Esophagus muscularis mucosa (tissue), 4 donors: ENCODE data around the gene MAST3. TPM values are rescaled to one million over a fixed set of nuclear protein-coding genes. Genes with fewer than 3 reads are reported as not detected.

Experiments used
- DNase-seq: peaks from one replicate; pipeline ENCODE4 v3.0.0-alpha.2; 2017; ENCODE audit errors: extremely low spot score
- H3K27ac ChIP-seq, 4 donors: fragments of 200-600 bp; sonication (generic); replicated peaks in 1 of 4; 1 replicate in 3 of 4; 2 replicates in 1 of 4; pipeline ENCODE4 v1.5.1; 2016 to 2019; ENCODE audit warnings: mild to moderate bottlenecking in 1 of 4
- H3K27me3 ChIP-seq, 4 donors: fragments of 200-600 bp; sonication (generic); one replicate each; pipeline versions ENCODE4 v1.5.1 to v1.6.0; 2016 to 2019
- H3K36me3 ChIP-seq, 4 donors: fragments of 200-600 bp; sonication (generic); one replicate each; pipeline ENCODE4 v1.5.1; 2016 to 2019
- H3K4me1 ChIP-seq, 4 donors: fragments of 200-600 bp; sonication (generic); one replicate each; pipeline ENCODE4 v1.5.1; 2016 to 2019
- H3K4me3 ChIP-seq, 4 donors: fragments of 200-600 bp; sonication (generic); 1 replicate in 2 of 4; 2 replicates in 2 of 4; pipeline ENCODE4 v1.5.1; 2016 to 2019; ENCODE audit warnings: mild to moderate bottlenecking in 4 of 4, moderate library complexity in 1 of 4
- H3K9me3 ChIP-seq, 4 donors: fragments of 200-600 bp; sonication (generic); 1 replicate in 3 of 4; 2 replicates in 1 of 4; pipeline ENCODE4 v1.5.1; 2016 to 2019
- EP300 ChIP-seq: sonication (generic); formaldehyde crosslinking; IDR thresholded peaks from one replicate; pipeline ENCODE4 v1.6.1; 2017; ENCODE audit warnings: antibody characterized with exemption
- POLR2A ChIP-seq: fragments of 450-650 bp; IDR thresholded peaks from one replicate; pipeline ENCODE4 v1.6.1; 2017; ENCODE audit warnings: antibody characterized with exemption, moderate library complexity, mild to moderate bottlenecking, low read depth
- POLR2AphosphoS5 ChIP-seq, 2 donors: sonication (generic); formaldehyde crosslinking; IDR thresholded peaks; one replicate each; pipeline ENCODE4 v1.6.1; 2017; ENCODE audit warnings: antibody characterized with exemption in 2 of 2
- WGBS: methylation state at CpG from one replicate; pipeline ENCODE4 v1.1.5; 2018; 5-methylcytosine and 5-hydroxymethylcytosine counted together
- intact Hi-C: fragments of 100-400 bp; cut with DNase I; formaldehyde crosslinking; loops from one replicate; pipeline ENCODE4 v1.15.1; 2023
- total RNA-seq, 4 donors: library from RNA; depleted of rRNA; stranded (reverse); fragments of >200 nt; gene quantifications; one replicate each; pipeline versions ENCODE4 v1.1.0 to v1.2.1, GENCODE V29; 2016
- TF ChIP-seq, protein P1 (sequence below), 3 experiments: fragments of 200-600 bp in 2 of 3; fragments of 450-650 bp in 1 of 3; sonication (generic) in 2 of 3; IDR thresholded peaks; one replicate each; pipeline ENCODE4 v1.5.1; 2017 to 2019; ENCODE audit warnings: antibody characterized with exemption in 3 of 3, mild to moderate bottlenecking in 2 of 3, moderate library complexity in 1 of 3

The MAST3 gene
- total RNA-seq, 4 donors from 2014 or later, result 5.0 to 8.5 (median 6.4) TPM

DNA sequence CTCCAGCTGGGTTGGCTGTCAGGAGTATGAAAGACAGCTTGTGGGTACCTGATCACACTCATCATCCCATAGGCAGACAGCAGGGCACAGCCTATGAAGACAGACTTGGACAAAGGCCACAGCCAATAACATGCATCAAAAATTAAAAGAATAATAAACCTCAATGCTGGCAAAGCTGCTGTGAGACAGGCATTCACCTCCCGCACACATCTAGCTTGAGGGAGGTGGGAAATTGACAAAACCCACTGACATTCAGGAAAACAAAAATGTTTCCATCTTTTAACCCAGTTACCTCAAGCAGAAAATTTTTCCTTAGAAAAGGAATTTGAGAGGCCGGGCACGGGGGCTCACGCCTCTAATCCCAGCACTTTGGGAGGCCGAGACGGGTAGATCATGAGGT lies 25.2 kb upstream of the MAST3 start:
- TF ChIP-seq POLR2A (no peak), POLR2AphosphoS5 (IDR thresholded peaks at IDR 0.05) (no peak), EP300 (no peak)
- TF ChIP-seq, protein P1, sequence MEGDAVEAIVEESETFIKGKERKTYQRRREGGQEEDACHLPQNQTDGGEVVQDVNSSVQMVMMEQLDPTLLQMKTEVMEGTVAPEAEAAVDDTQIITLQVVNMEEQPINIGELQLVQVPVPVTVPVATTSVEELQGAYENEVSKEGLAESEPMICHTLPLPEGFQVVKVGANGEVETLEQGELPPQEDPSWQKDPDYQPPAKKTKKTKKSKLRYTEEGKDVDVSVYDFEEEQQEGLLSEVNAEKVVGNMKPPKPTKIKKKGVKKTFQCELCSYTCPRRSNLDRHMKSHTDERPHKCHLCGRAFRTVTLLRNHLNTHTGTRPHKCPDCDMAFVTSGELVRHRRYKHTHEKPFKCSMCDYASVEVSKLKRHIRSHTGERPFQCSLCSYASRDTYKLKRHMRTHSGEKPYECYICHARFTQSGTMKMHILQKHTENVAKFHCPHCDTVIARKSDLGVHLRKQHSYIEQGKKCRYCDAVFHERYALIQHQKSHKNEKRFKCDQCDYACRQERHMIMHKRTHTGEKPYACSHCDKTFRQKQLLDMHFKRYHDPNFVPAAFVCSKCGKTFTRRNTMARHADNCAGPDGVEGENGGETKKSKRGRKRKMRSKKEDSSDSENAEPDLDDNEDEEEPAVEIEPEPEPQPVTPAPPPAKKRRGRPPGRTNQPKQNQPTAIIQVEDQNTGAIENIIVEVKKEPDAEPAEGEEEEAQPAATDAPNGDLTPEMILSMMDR (IDR thresholded peaks at IDR 0.05), result no peak
- no peaks in the 10 kb centered on the region for H3K36me3 ChIP-seq
- DNase-seq, result no peak
- intact Hi-C loops, result no loop called here
- no peaks in the 10 kb centered on the region for H3K9me3 ChIP-seq
- peaks cover 0 to 43% (median 0%) of the 10 kb centered on the region in 4 donors for H3K27me3 ChIP-seq
- 76% methylated on average over 6 of the region's 6 CpGs for WGBS
- H3K27ac ChIP-seq, result no peak overlapping the region
- no peak overlapping the region for H3K4me3 ChIP-seq
- no peaks in the 10 kb centered on the region for H3K4me1 ChIP-seq

DNA sequence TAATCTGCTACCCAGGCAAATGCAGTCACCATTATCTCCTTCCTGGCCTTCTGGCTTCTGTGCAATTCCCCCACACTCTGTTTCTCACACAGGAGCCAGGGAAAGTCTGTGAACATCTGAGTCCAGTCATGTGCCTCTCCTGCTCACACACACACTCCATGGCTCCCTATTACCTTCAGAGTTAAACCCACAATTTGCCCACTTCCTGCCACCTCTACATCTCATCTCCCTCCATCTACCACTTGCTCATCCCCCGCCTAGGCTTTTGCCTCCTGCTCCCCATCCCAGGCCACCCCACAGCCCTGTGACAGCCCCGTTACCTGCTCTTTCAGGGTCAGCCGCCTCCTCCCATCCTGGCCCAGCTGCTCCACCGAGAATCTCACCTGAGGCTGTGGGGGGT lies 24.4 kb upstream of the MAST3 start:
- no peak overlapping the region for H3K27ac ChIP-seq

DNA sequence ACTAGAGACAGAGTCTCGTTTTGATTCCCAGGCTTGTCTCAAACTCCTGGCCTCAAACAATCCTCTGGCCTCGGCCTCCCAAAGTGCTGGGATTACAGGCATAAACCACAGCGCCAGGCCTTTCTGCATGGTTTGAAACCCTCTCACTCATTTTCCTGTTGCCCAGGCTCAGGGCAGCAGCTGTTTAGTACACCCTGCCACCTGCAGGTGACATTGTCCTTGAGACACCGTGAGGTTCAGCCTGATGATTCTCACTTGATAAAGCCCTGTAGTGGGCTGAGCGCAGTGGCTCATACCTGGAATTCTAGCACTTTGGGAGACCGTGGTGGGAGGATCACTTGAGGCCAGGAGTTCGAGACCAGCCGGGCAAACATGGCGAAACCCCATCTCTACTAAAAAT lies 23.4 kb upstream of the MAST3 start:
- TF ChIP-seq EP300, result no peak
- no peak for TF ChIP-seq POLR2AphosphoS5 (IDR thresholded peaks at IDR 0.05)
- TF ChIP-seq, protein P1 (IDR thresholded peaks at IDR 0.05), result no peak
- no peak for TF ChIP-seq POLR2A
- Histone ChIP-seq H3K36me3 (no peaks in the 10 kb centered on the region), H3K9me3 (no peaks in the 10 kb centered on the region), H3K4me3 (no peak overlapping the region), H3K4me1 (no peaks in the 10 kb centered on the region), H3K27me3 (peaks cover 0 to 39% (median 0%) of the 10 kb centered on the region in 4 donors), H3K27ac (no peak overlapping the region)
- intact Hi-C loops, result no loop called here
- DNase-seq, result no peak
- 87% methylated on average over 9 of the region's 9 CpGs for WGBS

More for the DNA sequence above, 24.4 kb upstream of the MAST3 start:
- intact Hi-C loops, result no loop called here
- no peak for DNase-seq
- TF ChIP-seq EP300, result no peak
- no peak for TF ChIP-seq POLR2A
- TF ChIP-seq, protein P1 (IDR thresholded peaks at IDR 0.05), result no peak
- TF ChIP-seq POLR2AphosphoS5 (IDR thresholded peaks at IDR 0.05), result no peak
- H3K9me3 ChIP-seq, result no peaks in the 10 kb centered on the region
- H3K27me3 ChIP-seq, result peaks cover 0 to 43% (median 0%) of the 10 kb centered on the region in 4 donors
- WGBS, result 61% methylated on average over 4 of the region's 4 CpGs
- H3K4me1 ChIP-seq, result no peaks in the 10 kb centered on the region
- no peaks in the 10 kb centered on the region for H3K36me3 ChIP-seq
- no peak overlapping the region for H3K4me3 ChIP-seq

DNA sequence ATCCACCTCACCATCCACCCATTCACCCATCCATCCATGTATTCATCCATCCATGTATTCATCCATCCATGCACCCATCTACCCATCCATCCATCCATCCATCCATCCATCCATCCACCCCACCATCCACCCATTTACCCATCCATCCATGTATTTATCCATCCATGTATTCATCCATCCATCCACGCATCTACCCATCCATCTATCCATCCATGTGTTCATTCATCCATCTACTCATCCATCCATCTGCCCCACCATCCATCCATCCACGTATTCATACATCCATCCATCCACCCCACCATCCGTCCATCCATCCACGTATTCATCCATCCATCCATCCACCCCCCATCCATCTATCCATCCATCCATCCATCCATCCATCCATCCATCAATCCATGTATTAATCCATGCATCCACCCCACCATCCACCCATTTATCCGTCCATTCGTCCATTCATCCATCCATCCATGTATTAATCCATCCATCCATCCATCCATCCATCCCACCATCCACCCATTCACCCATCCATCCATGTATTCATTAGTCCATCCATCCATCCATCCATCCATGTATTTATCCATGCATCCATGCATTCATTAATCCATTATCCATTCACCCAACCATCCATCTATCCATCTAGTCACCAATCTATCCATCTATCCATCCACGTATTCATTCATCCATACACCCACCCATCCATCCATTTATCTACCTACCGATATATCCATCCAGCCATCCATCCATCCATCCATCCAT lies 13.5 kb upstream of the MAST3 start:
- intact Hi-C loops, result no loop called here
- no peaks in the 10 kb centered on the region for H3K9me3 ChIP-seq
- no peak overlapping the region for H3K4me3 ChIP-seq
- TF ChIP-seq, protein P1 (IDR thresholded peaks at IDR 0.05), result no peak
- TF ChIP-seq POLR2A, result no peak
- no peak for TF ChIP-seq POLR2AphosphoS5 (IDR thresholded peaks at IDR 0.05)
- TF ChIP-seq EP300, result no peak
- H3K27ac ChIP-seq, result no peak overlapping the region
- H3K36me3 ChIP-seq, result no peaks in the 10 kb centered on the region
- 76% methylated on average over 8 of the region's 8 CpGs for WGBS
- peaks cover 0 to 4% (median 0%) of the 10 kb centered on the region in 4 donors for H3K4me1 ChIP-seq
- H3K27me3 ChIP-seq, result peaks cover 0 to 22% (median 0%) of the 10 kb centered on the region in 4 donors
- DNase-seq, result no peak
